Measurements from ENCODE around the gene RNF144A.

DNA sequence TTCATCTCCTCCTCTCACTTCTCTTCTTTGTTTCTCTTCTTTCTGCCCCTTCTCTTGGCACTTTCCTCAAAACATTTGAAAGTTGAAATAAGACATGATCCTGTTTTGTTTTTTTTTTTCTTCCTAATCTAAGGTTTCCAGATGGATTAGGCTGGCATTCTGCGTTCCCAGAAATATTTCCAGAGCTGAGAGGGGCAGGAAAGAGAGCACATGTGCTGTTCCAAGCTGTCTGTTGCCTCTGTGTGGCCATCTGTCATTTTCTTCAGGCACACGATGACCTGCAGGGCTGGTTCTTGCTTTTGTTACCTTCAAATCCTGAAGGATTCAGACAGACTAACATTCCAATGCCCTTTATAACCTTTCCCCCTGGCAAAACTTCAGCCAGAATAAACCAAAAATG lies 142.9 kb downstream of the RNF144A start:
- TF ChIP-seq, protein P1, sequence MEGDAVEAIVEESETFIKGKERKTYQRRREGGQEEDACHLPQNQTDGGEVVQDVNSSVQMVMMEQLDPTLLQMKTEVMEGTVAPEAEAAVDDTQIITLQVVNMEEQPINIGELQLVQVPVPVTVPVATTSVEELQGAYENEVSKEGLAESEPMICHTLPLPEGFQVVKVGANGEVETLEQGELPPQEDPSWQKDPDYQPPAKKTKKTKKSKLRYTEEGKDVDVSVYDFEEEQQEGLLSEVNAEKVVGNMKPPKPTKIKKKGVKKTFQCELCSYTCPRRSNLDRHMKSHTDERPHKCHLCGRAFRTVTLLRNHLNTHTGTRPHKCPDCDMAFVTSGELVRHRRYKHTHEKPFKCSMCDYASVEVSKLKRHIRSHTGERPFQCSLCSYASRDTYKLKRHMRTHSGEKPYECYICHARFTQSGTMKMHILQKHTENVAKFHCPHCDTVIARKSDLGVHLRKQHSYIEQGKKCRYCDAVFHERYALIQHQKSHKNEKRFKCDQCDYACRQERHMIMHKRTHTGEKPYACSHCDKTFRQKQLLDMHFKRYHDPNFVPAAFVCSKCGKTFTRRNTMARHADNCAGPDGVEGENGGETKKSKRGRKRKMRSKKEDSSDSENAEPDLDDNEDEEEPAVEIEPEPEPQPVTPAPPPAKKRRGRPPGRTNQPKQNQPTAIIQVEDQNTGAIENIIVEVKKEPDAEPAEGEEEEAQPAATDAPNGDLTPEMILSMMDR (conservative IDR thresholded peaks at IDR 0.05; ENCODE audit: low read length), result no peak
- no peak for TF ChIP-seq EZH2phosphoT487 (IDR thresholded peaks at IDR 0.05; ENCODE audit: borderline replicate concordance)
